ENCODE measurements around the gene OLFM4. TPM values are rescaled to one million over a fixed set of nuclear protein-coding genes. Genes with fewer than 3 reads are reported as not detected.

The OLFM4 gene
- total and polyA plus RNA-seq, 2 experiments from 2014 or later = not detected

DNA sequence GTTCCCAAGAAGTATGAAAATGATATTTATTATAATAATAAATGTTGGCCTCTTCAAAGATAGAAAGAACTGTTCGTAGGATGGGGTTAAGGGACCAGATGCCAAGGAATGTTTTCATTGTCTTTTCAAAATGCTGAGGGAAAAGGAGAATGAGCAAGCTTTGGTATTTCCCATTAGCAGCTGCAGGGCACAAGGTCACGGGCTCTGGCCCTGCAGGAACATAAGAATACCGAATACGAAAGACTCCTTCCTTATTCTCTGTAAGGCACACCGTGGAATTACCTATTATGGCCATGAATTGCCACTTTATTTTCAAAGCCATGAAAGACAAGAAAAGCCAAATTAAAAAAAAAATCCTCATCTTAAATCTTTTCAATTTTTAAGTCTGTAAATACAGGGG lies 49.6 kb upstream of the OLFM4 start (continued):
- TF ChIP-seq, protein P1, sequence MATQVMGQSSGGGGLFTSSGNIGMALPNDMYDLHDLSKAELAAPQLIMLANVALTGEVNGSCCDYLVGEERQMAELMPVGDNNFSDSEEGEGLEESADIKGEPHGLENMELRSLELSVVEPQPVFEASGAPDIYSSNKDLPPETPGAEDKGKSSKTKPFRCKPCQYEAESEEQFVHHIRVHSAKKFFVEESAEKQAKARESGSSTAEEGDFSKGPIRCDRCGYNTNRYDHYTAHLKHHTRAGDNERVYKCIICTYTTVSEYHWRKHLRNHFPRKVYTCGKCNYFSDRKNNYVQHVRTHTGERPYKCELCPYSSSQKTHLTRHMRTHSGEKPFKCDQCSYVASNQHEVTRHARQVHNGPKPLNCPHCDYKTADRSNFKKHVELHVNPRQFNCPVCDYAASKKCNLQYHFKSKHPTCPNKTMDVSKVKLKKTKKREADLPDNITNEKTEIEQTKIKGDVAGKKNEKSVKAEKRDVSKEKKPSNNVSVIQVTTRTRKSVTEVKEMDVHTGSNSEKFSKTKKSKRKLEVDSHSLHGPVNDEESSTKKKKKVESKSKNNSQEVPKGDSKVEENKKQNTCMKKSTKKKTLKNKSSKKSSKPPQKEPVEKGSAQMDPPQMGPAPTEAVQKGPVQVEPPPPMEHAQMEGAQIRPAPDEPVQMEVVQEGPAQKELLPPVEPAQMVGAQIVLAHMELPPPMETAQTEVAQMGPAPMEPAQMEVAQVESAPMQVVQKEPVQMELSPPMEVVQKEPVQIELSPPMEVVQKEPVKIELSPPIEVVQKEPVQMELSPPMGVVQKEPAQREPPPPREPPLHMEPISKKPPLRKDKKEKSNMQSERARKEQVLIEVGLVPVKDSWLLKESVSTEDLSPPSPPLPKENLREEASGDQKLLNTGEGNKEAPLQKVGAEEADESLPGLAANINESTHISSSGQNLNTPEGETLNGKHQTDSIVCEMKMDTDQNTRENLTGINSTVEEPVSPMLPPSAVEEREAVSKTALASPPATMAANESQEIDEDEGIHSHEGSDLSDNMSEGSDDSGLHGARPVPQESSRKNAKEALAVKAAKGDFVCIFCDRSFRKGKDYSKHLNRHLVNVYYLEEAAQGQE (IDR thresholded peaks at IDR 0.05; ENCODE audit: unreplicated experiment) = no peak

- H3K27me3 Mint-ChIP-seq (ENCODE audit: insufficient read depth, low read depth, poor library complexity) = no peaks in the 10 kb centered on the region
- H2AFZ ChIP-seq = no peak overlapping the region
- no peaks in the 10 kb centered on the region for H4K20me1 ChIP-seq (replicated peaks; ENCODE audit: insufficient read depth)
- H3K36me3 ChIP-seq (ENCODE audit: insufficient read depth) = no peaks in the 10 kb centered on the region
- H3K27ac ChIP-seq (ENCODE audit: low read depth) = no peak overlapping the region
- H3K4me1 Mint-ChIP-seq = peaks cover 7% of the 10 kb centered on the region; the same call in 2 of the 3 replicates
- ATAC-seq (no peak), DNase-seq (ENCODE audit: low spot score) (no peak)
- H3K4me3 ChIP-seq = no peak overlapping the region
- no peaks in the 10 kb centered on the region for H3K79me2 ChIP-seq (replicated peaks; ENCODE audit: insufficient read depth)
- no peaks in the 10 kb centered on the region for H3K4me1 ChIP-seq (ENCODE audit: insufficient read depth)
- no peak overlapping the region for H3K4me3 Mint-ChIP-seq
- no peak overlapping the region for H3K27ac Mint-ChIP-seq
- no peak for TF ChIP-seq STAT1 (IDR thresholded peaks at IDR 0.05; ENCODE audit: unreplicated experiment)
- no peak for TF ChIP-seq CREB1 (CRISPR knock-in tag; IDR thresholded peaks at IDR 0.05; ENCODE audit: low read depth)
- H3K9me2 ChIP-seq (ENCODE audit: insufficient read depth) = no peaks in the 10 kb centered on the region
- no peaks in the 10 kb centered on the region for H3K27me3 ChIP-seq (ENCODE audit: insufficient read depth)
- no peak overlapping the region for H3K4me2 ChIP-seq
- H3F3A ChIP-seq (replicated peaks; ENCODE audit: low read depth) = no peaks in the 10 kb centered on the region
- H3K36me3 Mint-ChIP-seq (ENCODE audit: low read depth) = no peaks in the 10 kb centered on the region
- H3K9me3 Mint-ChIP-seq = no peaks in the 10 kb centered on the region
Observed at GRCh38 chr13:52980695-52981094, 47.9 kb upstream of the OLFM4 start.

DNA sequence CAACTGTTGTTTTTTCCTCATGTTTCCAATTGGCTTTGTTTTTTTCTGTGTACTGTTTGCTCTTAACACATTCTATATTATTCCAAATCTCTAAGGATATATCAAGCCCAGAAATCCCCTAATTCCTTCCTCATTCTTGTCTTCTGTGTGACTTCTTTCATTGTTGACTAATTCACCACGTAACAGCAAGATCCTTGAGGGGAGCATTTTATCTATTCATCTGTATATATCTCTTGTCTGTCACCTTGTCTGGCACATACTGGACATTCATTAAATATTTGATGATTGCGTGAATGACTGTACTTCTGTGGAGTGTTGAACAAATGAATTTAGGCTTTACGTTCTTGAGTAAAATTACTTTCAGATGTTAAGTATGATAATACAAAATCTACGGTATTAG lies 44.8 kb upstream of the OLFM4 start:
- Histone ChIP-seq H4K20me1 (replicated peaks; ENCODE audit: insufficient read depth) (no peaks in the 10 kb centered on the region), H3K4me1 (ENCODE audit: insufficient read depth) (no peaks in the 10 kb centered on the region), H3K4me2 (no peak overlapping the region), H3K27me3 (ENCODE audit: insufficient read depth) (no peaks in the 10 kb centered on the region), H3K79me2 (replicated peaks; ENCODE audit: insufficient read depth) (no peaks in the 10 kb centered on the region), H3K9me2 (ENCODE audit: insufficient read depth) (no peaks in the 10 kb centered on the region), H3K36me3 (ENCODE audit: insufficient read depth) (no peaks in the 10 kb centered on the region), H3F3A (replicated peaks; ENCODE audit: low read depth) (no peaks in the 10 kb centered on the region), H3K4me3 (no peak overlapping the region), H2AFZ (no peak overlapping the region), H3K27ac (ENCODE audit: low read depth) (no peak overlapping the region)
- DNase-seq (ENCODE audit: low spot score) = no peak
- H3K27ac Mint-ChIP-seq = no peak overlapping the region
- H3K27me3 Mint-ChIP-seq (ENCODE audit: insufficient read depth, low read depth, poor library complexity) = no peaks in the 10 kb centered on the region
- H3K9me3 Mint-ChIP-seq = no peaks in the 10 kb centered on the region
- no peak overlapping the region for H3K4me3 Mint-ChIP-seq
- no peak for ATAC-seq
- H3K36me3 Mint-ChIP-seq (ENCODE audit: low read depth) = no peaks in the 10 kb centered on the region
- H3K4me1 Mint-ChIP-seq = peaks cover 7% of the 10 kb centered on the region; the same call in 2 of the 3 replicates
- no peak for TF ChIP-seq STAT1 (IDR thresholded peaks at IDR 0.05; ENCODE audit: unreplicated experiment)
- no peak for TF ChIP-seq ZNF114 (CRISPR knock-in tag; IDR thresholded peaks at IDR 0.05)
- no peak for TF ChIP-seq EZH2phosphoT487 (IDR thresholded peaks at IDR 0.05; ENCODE audit: unreplicated experiment)
- no peak for TF ChIP-seq CREB1 (CRISPR knock-in tag; IDR thresholded peaks at IDR 0.05; ENCODE audit: low read depth)
- TF ChIP-seq ETS1 (IDR thresholded peaks at IDR 0.05) = no peak
- TF ChIP-seq, protein P1 (IDR thresholded peaks at IDR 0.05; ENCODE audit: unreplicated experiment) = no peak
- no peak for TF ChIP-seq NANOG (IDR thresholded peaks at IDR 0.05; ENCODE audit: borderline replicate concordance)
